H9 (cell line): ENCODE data around the gene TMEM127. TPM values are rescaled to one million over a fixed set of nuclear protein-coding genes. Genes with fewer than 3 reads are reported as not detected.

Source experiments
- DNase-seq: peaks from one replicate; pipeline ENCODE4 v3.0.0-alpha.2; 2017
- H2AFZ ChIP-seq: one replicate; pipeline ENCODE4 v1.6.1; 2013; ENCODE audit warnings: mild to moderate bottlenecking, low read length, control low read depth, moderate library complexity
- H2AK5ac ChIP-seq: 2 replicates; pipeline ENCODE4 v1.6.1; 2013; ENCODE audit warnings: low read length, control low read depth, mixed read lengths; ENCODE audit not compliant: insufficient read length
- H2BK120ac ChIP-seq: one replicate; pipeline ENCODE4 v1.6.1; 2013; ENCODE audit warnings: low read depth, mild to moderate bottlenecking, low read length, control low read depth, inconsistent platforms; ENCODE audit not compliant: poor library complexity, severe bottlenecking
- H2BK12ac ChIP-seq: 2 replicates; pipeline ENCODE4 v1.6.1; 2013; ENCODE audit warnings: low read length, control low read depth, mixed read lengths, low read depth; ENCODE audit not compliant: insufficient read length
- H2BK15ac ChIP-seq: 2 replicates; pipeline ENCODE4 v1.6.1; 2013; ENCODE audit warnings: low read depth, low read length, control low read depth
- H2BK20ac ChIP-seq: one replicate; pipeline ENCODE4 v1.6.1; 2013; ENCODE audit warnings: low read depth, mild to moderate bottlenecking, low read length, control low read depth, inconsistent platforms; ENCODE audit not compliant: poor library complexity, severe bottlenecking
- H2BK5ac ChIP-seq: 2 replicates; pipeline ENCODE4 v1.6.1; 2013; ENCODE audit warnings: low read length, control low read depth, mixed read lengths; ENCODE audit not compliant: insufficient read length
- H3K14ac ChIP-seq: 2 replicates; pipeline ENCODE4 v1.6.1; 2013; ENCODE audit warnings: low read length, control low read depth; ENCODE audit not compliant: insufficient read depth
- H3K18ac ChIP-seq: 2 replicates; pipeline ENCODE4 v1.6.1; 2013; ENCODE audit warnings: low read depth, mild to moderate bottlenecking, mixed read lengths, low read length, control low read depth; ENCODE audit not compliant: insufficient read length
- H3K23ac ChIP-seq: 2 replicates; pipeline ENCODE4 v1.6.1; 2013; ENCODE audit warnings: low read length, control low read depth, mixed read lengths, low read depth; ENCODE audit not compliant: insufficient read length
- H3K23me2 ChIP-seq: 2 replicates; pipeline ENCODE4 v1.6.1; 2013; ENCODE audit warnings: low read depth, mild to moderate bottlenecking, mixed read lengths, low read length, control low read depth; ENCODE audit not compliant: insufficient read length, poor library complexity, severe bottlenecking
- H3K27ac ChIP-seq: 2 replicates; pipeline ENCODE4 v1.5.1; 2013; ENCODE audit warnings: low read length, control low read depth, mixed read lengths, low read depth; ENCODE audit not compliant: insufficient read length
- H3K27me3 ChIP-seq: 2 replicates; pipeline ENCODE4 v1.6.1; 2013; ENCODE audit warnings: low read length, control low read depth, inconsistent platforms; ENCODE audit not compliant: insufficient read depth
- H3K4ac ChIP-seq: 2 replicates; pipeline ENCODE4 v1.6.1; 2013; ENCODE audit warnings: low read depth, mild to moderate bottlenecking, control low read depth, inconsistent platforms, low read length, moderate library complexity
- H3K4me1 ChIP-seq: 2 replicates; pipeline ENCODE4 v1.6.1; 2013; ENCODE audit warnings: low read length, control low read depth, inconsistent platforms; ENCODE audit not compliant: insufficient read depth
- H3K4me2 ChIP-seq: 2 replicates; pipeline ENCODE4 v1.6.1; 2013; ENCODE audit warnings: low read length, control low read depth, mixed read lengths; ENCODE audit not compliant: insufficient read length, insufficient read depth
- H3K56ac ChIP-seq: 2 replicates; pipeline ENCODE4 v1.6.1; 2013; ENCODE audit warnings: low read depth, mild to moderate bottlenecking, mixed read lengths, low read length, control low read depth; ENCODE audit not compliant: insufficient read length
- H3K79me1 ChIP-seq: 2 replicates; pipeline ENCODE4 v1.6.1; 2013; ENCODE audit warnings: low read depth, mild to moderate bottlenecking, moderate library complexity, low read length, control low read depth, inconsistent platforms; ENCODE audit not compliant: insufficient read depth, poor library complexity, severe bottlenecking
- H3K79me2 ChIP-seq: 2 replicates; pipeline ENCODE4 v1.6.1; 2013; ENCODE audit warnings: low read length, control low read depth, inconsistent platforms; ENCODE audit not compliant: insufficient read depth
- H3K9ac ChIP-seq: 2 replicates; pipeline ENCODE4 v1.6.1; 2013; ENCODE audit warnings: low read length, control low read depth, mixed read lengths; ENCODE audit not compliant: insufficient read length; ENCODE audit errors: extremely low read depth
- H3K9me3 ChIP-seq: one replicate; pipeline ENCODE4 v1.6.1; 2013; ENCODE audit warnings: low read depth, low read length, inconsistent platforms; ENCODE audit not compliant: control insufficient read depth
- H3T11ph ChIP-seq: one replicate; pipeline ENCODE4 v1.6.1; 2013; ENCODE audit warnings: mild to moderate bottlenecking, low read length, control low read depth, inconsistent platforms
- H4K20me1 ChIP-seq: one replicate; pipeline ENCODE4 v1.6.1; 2013; ENCODE audit not compliant: control insufficient read depth, insufficient read length, insufficient read depth
- H4K5ac ChIP-seq: 2 replicates; pipeline ENCODE4 v1.6.1; 2013; ENCODE audit warnings: low read depth, mild to moderate bottlenecking, mixed read lengths, low read length, control low read depth; ENCODE audit not compliant: insufficient read length
- H4K8ac ChIP-seq: replicated peaks from 2 replicates; pipeline ENCODE4 v1.6.1; 2013; ENCODE audit warnings: low read length, control low read depth, mixed read lengths, low read depth; ENCODE audit not compliant: insufficient read length
- H4K91ac ChIP-seq: 2 replicates; pipeline ENCODE4 v1.6.1; 2013; ENCODE audit warnings: low read depth, mild to moderate bottlenecking, moderate library complexity, mixed read lengths, low read length, control low read depth; ENCODE audit not compliant: insufficient read length
- H3K27ac Mint-ChIP-seq, 3 experiments: 2 replicates in 2 of 3; 3 replicates in 1 of 3; pipeline ENCODE4 v1.8.0; 2020 to 2021; ENCODE audit warnings: mixed read lengths in 3 of 3, mild to moderate bottlenecking in 1 of 3, moderate library complexity in 1 of 3
- H3K27me3 Mint-ChIP-seq: 2 replicates; pipeline ENCODE4 v1.8.0; 2021; ENCODE audit warnings: low read depth, mild to moderate bottlenecking, moderate library complexity, mixed read lengths
- H3K36me3 Mint-ChIP-seq, 3 experiments: 2 replicates in 2 of 3; 3 replicates in 1 of 3; pipeline ENCODE4 v1.8.0; 2020 to 2021; ENCODE audit warnings: low read depth in 3 of 3, mixed read lengths in 3 of 3; ENCODE audit not compliant: insufficient read depth in 1 of 3
- H3K4me1 Mint-ChIP-seq, 2 experiments: 2 replicates each; pipeline ENCODE4 v1.8.0; 2020; ENCODE audit warnings: mixed read lengths in 2 of 2
- H3K4me3 Mint-ChIP-seq, 2 experiments: 2 replicates in 1 of 2; 3 replicates in 1 of 2; pipeline ENCODE4 v1.8.0; 2020 to 2021; ENCODE audit warnings: mild to moderate bottlenecking in 2 of 2, mixed read lengths in 2 of 2, moderate library complexity in 1 of 2
- H3K9me3 Mint-ChIP-seq, 2 experiments: 2 replicates in 1 of 2; 3 replicates in 1 of 2; pipeline ENCODE4 v1.8.0; 2020; ENCODE audit warnings: mild to moderate bottlenecking in 2 of 2, mixed read lengths in 2 of 2, moderate library complexity in 1 of 2
- CTCF ChIP-seq: fragments of 200-600 bp; sonication (generic); conservative IDR thresholded peaks from 3 replicates; pipeline ENCODE4 v1.8.0; 2021; ENCODE audit warnings: antibody characterized with exemption, mild to moderate bottlenecking
- WGBS: extraction: QIAGEN DNeasy Blood & Tissue Kit; methylation state at CpG from one replicate; pipeline ENCODE4 v1.1.7; 2013; ENCODE audit warnings: missing lambda C conversion rate, low lambda C conversion rate, mixed read lengths; ENCODE audit not compliant: insufficient read length; ENCODE audit errors: extremely low coverage; 5-methylcytosine and 5-hydroxymethylcytosine counted together
- total RNA-seq: library from RNA; stranded (reverse); gene quantifications from 2 replicates; pipeline ENCODE4 v1.2.1, GENCODE V29; 2021

Gene TMEM127
- total RNA-seq, 1 experiment from 2014 or later, result 30.1 TPM

GRCh38 chr2:96305979-96306308 lies 40.1 kb upstream of the TMEM127 start:
- peak overlapping the region; percentile 70 for H3K4me2 ChIP-seq
- H3K79me2 ChIP-seq, result peaks cover 5% of the 10 kb centered on the region; the same call in 1 of the 2 replicates

More at GRCh38 chr2:96305979-96306308, 40.1 kb upstream of the TMEM127 start:
- H3K18ac ChIP-seq, result no peak overlapping the region
- no peak overlapping the region for H3K23ac ChIP-seq
- H2BK5ac ChIP-seq, result no peak overlapping the region
- no peak for DNase-seq
- H2BK120ac ChIP-seq, result no peak overlapping the region
- peaks cover 34 to 39% (median 36%) of the 10 kb centered on the region in 3 experiments; a peak in 6 of 7 replicates for H3K36me3 Mint-ChIP-seq
- H3T11ph ChIP-seq, result no peak overlapping the region
- H2AK5ac ChIP-seq, result no peak overlapping the region
- H3K4me1 Mint-ChIP-seq, result peaks cover 19 to 21% of the 10 kb centered on the region in 2 experiments
- H4K91ac ChIP-seq, result no peak overlapping the region
- H4K8ac ChIP-seq, result no peak overlapping the region
- peak overlapping the region; percentile 59 for H3K9ac ChIP-seq
- H3K9me3 Mint-ChIP-seq, result no peaks in the 10 kb centered on the region; a peak in 1 of 5 replicates
- H3K79me1 ChIP-seq, result no peaks in the 10 kb centered on the region
- peaks cover 2% of the 10 kb centered on the region; the same call in 1 of the 2 replicates for H3K27me3 Mint-ChIP-seq
- no peaks in the 10 kb centered on the region for H4K20me1 ChIP-seq
- no peak overlapping the region for H2BK12ac ChIP-seq
- no peak overlapping the region for H2AFZ ChIP-seq
- no peak overlapping the region for H2BK20ac ChIP-seq
- H3K27ac Mint-ChIP-seq, result peak overlapping the region; percentile 91 to 99 (median 99)
- peak overlapping the region; percentile 97 to 99 for H3K4me3 Mint-ChIP-seq
- H3K14ac ChIP-seq, result 0 out of 2 replicates have a peak overlapping the region, but pooled peaks have one; percentile 44
- H4K5ac ChIP-seq, result no peak overlapping the region
- H3K4ac ChIP-seq, result no peak overlapping the region
- no peaks in the 10 kb centered on the region for H3K27me3 ChIP-seq
- WGBS, result no CpG with 5 or more reads among the region's 9 CpGs
- H3K23me2 ChIP-seq, result peaks cover 9% of the 10 kb centered on the region
- H2BK15ac ChIP-seq, result no peak overlapping the region
- H3K56ac ChIP-seq, result no peak overlapping the region
- no peak for TF ChIP-seq CTCF
- no peak overlapping the region for H3K27ac ChIP-seq
- peaks cover 3% of the 10 kb centered on the region; the same call in 1 of the 2 replicates for H3K4me1 ChIP-seq
- no peaks in the 10 kb centered on the region for H3K9me3 ChIP-seq
